Measurements from ENCODE around the gene SP2.

The SP2 gene

GRCh38 chr17:47970725-47971499 is 74.9 kb downstream of the SP2 start, which contains the start of gene CDK5RAP3:
Gene CDK5RAP3, plus strand, starts transcription at chr17:47971113. Its CDS starts 34 bp downstream, at chr17:47971147.
- peak; percentile 100 for DNase-seq (ENCODE audit: low read depth, low spot score)

GRCh38 chr17:47973541-47973940 is 77.5 kb downstream of the SP2 start:
- DNase-seq (ENCODE audit: low read depth, low spot score): no peak

GRCh38 chr17:47975189-47975822 is 79.3 kb downstream of the SP2 start:
- no peak for DNase-seq (ENCODE audit: low read depth, low spot score)

GRCh38 chr17:47975823-47976205 is 79.8 kb downstream of the SP2 start:
- DNase-seq (ENCODE audit: low read depth, low spot score): no peak

GRCh38 chr17:47978324-47978723 is 82.3 kb downstream of the SP2 start:
- DNase-seq (ENCODE audit: low read depth, low spot score): peak; percentile 84
